MM.1S (cell line): Measurements from ENCODE around the gene DBNDD2.

Experiments used
- CTCF ChIP-seq: fragments of 300-600 bp; sonication (generic); IDR thresholded peaks from 2 replicates; pipeline ENCODE4 v1.5.1; 2016; ENCODE audit warnings: antibody characterized with exemption, low read length, mixed read lengths
- EZH2 ChIP-seq: fragments of 300-600 bp; sonication (generic); optimal IDR thresholded peaks from 2 replicates; pipeline ENCODE3; 2017; ENCODE audit warnings: low read depth, mild to moderate bottlenecking, antibody characterized with exemption, low read length, mixed read lengths
- EZH2phosphoT487 ChIP-seq: fragments of 300-600 bp; sonication (generic); IDR thresholded peaks from 2 replicates; pipeline ENCODE4 v1.6.1; 2018; ENCODE audit warnings: antibody characterized with exemption, low read length

DNA sequence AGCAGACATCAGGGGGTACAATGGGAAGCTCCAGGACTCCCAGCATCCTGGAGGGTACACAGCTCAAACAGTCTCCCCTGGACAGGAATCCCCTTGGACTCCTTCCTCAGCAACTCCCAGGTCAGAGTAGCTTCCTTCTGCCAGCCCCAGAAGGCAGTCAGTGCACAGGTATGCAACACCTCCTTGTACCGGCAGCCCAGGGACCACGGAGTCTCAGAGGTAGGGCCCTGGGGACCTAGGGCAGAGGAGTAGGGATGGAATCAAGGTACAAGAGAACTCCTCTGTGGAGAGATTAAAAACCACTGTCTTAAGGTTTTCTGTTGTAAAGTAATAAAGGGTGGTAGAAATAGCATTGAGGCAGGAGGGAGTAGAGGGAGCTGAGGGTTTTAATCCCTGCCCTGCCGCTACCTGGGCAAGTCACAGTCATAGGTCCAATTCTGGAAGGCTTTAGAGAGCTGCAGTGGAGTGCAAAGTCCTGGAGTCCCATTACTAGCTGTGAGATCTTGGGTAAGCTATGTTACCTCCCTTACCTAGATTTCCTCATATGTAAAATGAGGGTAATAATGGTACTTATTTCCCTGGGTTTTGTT, 37.4 kb upstream of the DBNDD2 start:
- TF ChIP-seq CTCF (no peak), EZH2phosphoT487 (no peak), EZH2 (no peak)
